ENCODE results near the gene NUCB1. TPM values are rescaled to one million over a fixed set of nuclear protein-coding genes. Genes with fewer than 3 reads are reported as not detected.

Gene NUCB1
- total and polyA plus RNA-seq, 9 of the 15 experiments (the other 6 are each of a cell fraction or from before 2014, with no cell fraction given), result 3.1 to 153 (median 71.7) TPM

- 0 out of 2 replicates have a peak, but pooled peaks have one; percentile 50 for TF ChIP-seq HMGXB4 (CRISPR knock-in tag; IDR thresholded peaks at IDR 0.05)
Measured at GRCh38 chr19:48872182-48872883, 27.8 kb upstream of the NUCB1 start, which contains the start of gene PPP1R15A (continued).

GRCh38 chr19:48872884-48873475 lies 27.1 kb upstream of the NUCB1 start:
- peak; percentile 88 for FAIRE-seq
- Histone ChIP-seq H3K9ac (ENCODE audit: insufficient read depth in 1 of 2, low read depth in 2 of 2, low read length in 2 of 2) (peak overlapping the region; percentile 92 to 93), H3K27me3 (ENCODE audit: control insufficient read depth in 2 of 2, insufficient read depth in 2 of 2, low read length in 2 of 2) (no peaks in the 10 kb centered on the region), H3K4me2 (ENCODE audit: insufficient read depth, low read length) (peak overlapping the region; percentile 95), H2AFZ (ENCODE audit: low read depth, low read length) (no peak overlapping the region), H3K9me1 (ENCODE audit: control insufficient read depth, insufficient read depth, low read length) (no peaks in the 10 kb centered on the region), H4K20me1 (replicated peaks; ENCODE audit: control insufficient read depth, insufficient read depth, low read length) (peaks cover 37% of the 10 kb centered on the region), H3K4me3 (peak overlapping the region; percentile 87), H3K27ac (ENCODE audit: extremely low read depth, low read depth, low read length) (peak overlapping the region; percentile 94), H3K9me3 (replicated peaks; ENCODE audit: control insufficient read depth, insufficient read depth, low read depth, low read length) (no peaks in the 10 kb centered on the region), H3K79me2 (ENCODE audit: control insufficient read depth, insufficient read depth, low read length) (peaks cover 55% of the 10 kb centered on the region), H3K4me1 (replicated peaks in 1 of 2; ENCODE audit: control insufficient read depth in 2 of 2, insufficient read depth in 2 of 2, low read length in 2 of 2) (peaks cover 20 to 42% of the 10 kb centered on the region in 2 experiments), H3K36me3 (ENCODE audit: control insufficient read depth, insufficient read depth, low read length) (peaks cover 42% of the 10 kb centered on the region)
- BruUV-seq (replicated peaks), result no TSS peak
- WGBS (ENCODE audit: insufficient coverage, low coverage, missing lambda C conversion rate), result 0% methylated on average over 14 of the region's 14 CpGs
- in situ Hi-C loops (cut with MboI) (loop anchor here (10.0 kb wide), 1 partner anchor 92 kb away; the partner anchor contains the start of gene FTL), intact Hi-C loops (cut with micrococcal nuclease) (loop anchor here (1.0 to 2.0 kb wide), 2 partner anchors 28 to 94 kb away; partner anchors contain the start of gene NUCB1)
- peak; percentile 43 for ATAC-seq
- DNase-seq (ENCODE audit: extremely low read depth in 1 of 4, low spot score in 3 of 4), result peak; percentile 54 to 95 (median 73)
- ChIA-PET CTCF (ENCODE audit: low intra/inter-chr PET ratio) (interaction anchor here (0.5 to 1.1 kb wide), 2 partner anchors 36 to 93 kb away, joined by 3 read pairs; partner anchors contain the start of genes FTL and HSD17B14), POLR2A (interaction anchor here (0.6 to 12.2 kb wide), 21 partner anchors 8 to 553 kb away, joined by 3 to 439 read pairs (median 6); partner anchors contain the start of genes BAX, BCAT2, FTL and NUCB1)
- TF ChIP-seq FOXJ2 (tag; IDR thresholded peaks at IDR 0.05), result peak; percentile 99
- peak; percentile 95 for TF ChIP-seq ZBTB7A (IDR thresholded peaks at IDR 0.05; ENCODE audit: borderline replicate concordance, control insufficient read depth, low read depth, low read length)
- TF ChIP-seq CHD2 (IDR thresholded peaks at IDR 0.05; ENCODE audit: low read depth, low read length), result peak; percentile 87
- TF ChIP-seq IRF2 (CRISPR knock-in tag; IDR thresholded peaks at IDR 0.05), result no peak
- TF ChIP-seq TAF7 (tag; IDR thresholded peaks at IDR 0.05), result 0 out of 2 replicates have a peak, but pooled peaks have one; percentile 1
- TF ChIP-seq, protein P1, sequence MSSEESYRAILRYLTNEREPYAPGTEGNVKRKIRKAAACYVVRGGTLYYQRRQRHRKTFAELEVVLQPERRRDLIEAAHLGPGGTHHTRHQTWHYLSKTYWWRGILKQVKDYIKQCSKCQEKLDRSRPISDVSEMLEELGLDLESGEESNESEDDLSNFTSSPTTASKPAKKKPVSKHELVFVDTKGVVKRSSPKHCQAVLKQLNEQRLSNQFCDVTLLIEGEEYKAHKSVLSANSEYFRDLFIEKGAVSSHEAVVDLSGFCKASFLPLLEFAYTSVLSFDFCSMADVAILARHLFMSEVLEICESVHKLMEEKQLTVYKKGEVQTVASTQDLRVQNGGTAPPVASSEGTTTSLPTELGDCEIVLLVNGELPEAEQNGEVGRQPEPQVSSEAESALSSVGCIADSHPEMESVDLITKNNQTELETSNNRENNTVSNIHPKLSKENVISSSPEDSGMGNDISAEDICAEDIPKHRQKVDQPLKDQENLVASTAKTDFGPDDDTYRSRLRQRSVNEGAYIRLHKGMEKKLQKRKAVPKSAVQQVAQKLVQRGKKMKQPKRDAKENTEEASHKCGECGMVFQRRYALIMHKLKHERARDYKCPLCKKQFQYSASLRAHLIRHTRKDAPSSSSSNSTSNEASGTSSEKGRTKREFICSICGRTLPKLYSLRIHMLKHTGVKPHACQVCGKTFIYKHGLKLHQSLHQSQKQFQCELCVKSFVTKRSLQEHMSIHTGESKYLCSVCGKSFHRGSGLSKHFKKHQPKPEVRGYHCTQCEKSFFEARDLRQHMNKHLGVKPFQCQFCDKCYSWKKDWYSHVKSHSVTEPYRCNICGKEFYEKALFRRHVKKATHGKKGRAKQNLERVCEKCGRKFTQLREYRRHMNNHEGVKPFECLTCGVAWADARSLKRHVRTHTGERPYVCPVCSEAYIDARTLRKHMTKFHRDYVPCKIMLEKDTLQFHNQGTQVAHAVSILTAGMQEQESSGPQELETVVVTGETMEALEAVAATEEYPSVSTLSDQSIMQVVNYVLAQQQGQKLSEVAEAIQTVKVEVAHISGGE (CRISPR knock-in tag; IDR thresholded peaks at IDR 0.05), result peak in 1 of 3 experiments; percentile 40; a peak in 1 of 6 replicates
- no peak for TF ChIP-seq MBD2 (IDR thresholded peaks at IDR 0.05; ENCODE audit: borderline replicate concordance, low read depth)
- peak; percentile 57; the same call in 1 of the 2 replicates for TF ChIP-seq KLF13 (tag; IDR thresholded peaks at IDR 0.05; ENCODE audit: borderline replicate concordance, low read depth)
- peak in 1 of 2 experiments; percentile 42; a peak in 1 of 4 replicates for TF ChIP-seq MLLT1 (IDR thresholded peaks at IDR 0.05)
